Brain microvascular endothelial cell (primary cell): ENCODE data around the gene PAM16.

Source experiments
- DNase-seq: peaks from one replicate; pipeline ENCODE4 v3.0.0-alpha.2; 2020
- H3K27ac ChIP-seq: fragments of 250-450 bp; sonication (Bioruptor Pico); 2 replicates; pipeline ENCODE4 v1.5.1; 2020; ENCODE audit warnings: mild to moderate bottlenecking, moderate library complexity
- H3K27me3 ChIP-seq: fragments of 250-450 bp; sonication (Bioruptor Pico); replicated peaks from 2 replicates; pipeline ENCODE4 v1.5.1; 2020; ENCODE audit warnings: mild to moderate bottlenecking
- H3K36me3 ChIP-seq: fragments of 250-450 bp; sonication (Bioruptor Pico); replicated peaks from 2 replicates; pipeline ENCODE4 v1.5.1; 2020; ENCODE audit warnings: mild to moderate bottlenecking
- H3K4me3 ChIP-seq: 2 replicates; pipeline ENCODE4 v1.5.1; 2011; ENCODE audit warnings: low read depth, mild to moderate bottlenecking, control low read depth, low read length, moderate library complexity
- in situ Hi-C: cut with HindIII; loops from 2 replicates; pipeline ENCODE4 v1.10.0; 2017; ENCODE audit warnings: low sequenced_read_pairs, low pct_ligation_motif_present
- TF ChIP-seq, protein P1 (sequence below): IDR thresholded peaks from 2 replicates; pipeline ENCODE4 v1.5.1; 2011; ENCODE audit warnings: low read depth, mild to moderate bottlenecking, moderate library complexity, low read length, control low read depth, inconsistent platforms; ENCODE audit errors: missing control alignments

PAM16 gene

DNA sequence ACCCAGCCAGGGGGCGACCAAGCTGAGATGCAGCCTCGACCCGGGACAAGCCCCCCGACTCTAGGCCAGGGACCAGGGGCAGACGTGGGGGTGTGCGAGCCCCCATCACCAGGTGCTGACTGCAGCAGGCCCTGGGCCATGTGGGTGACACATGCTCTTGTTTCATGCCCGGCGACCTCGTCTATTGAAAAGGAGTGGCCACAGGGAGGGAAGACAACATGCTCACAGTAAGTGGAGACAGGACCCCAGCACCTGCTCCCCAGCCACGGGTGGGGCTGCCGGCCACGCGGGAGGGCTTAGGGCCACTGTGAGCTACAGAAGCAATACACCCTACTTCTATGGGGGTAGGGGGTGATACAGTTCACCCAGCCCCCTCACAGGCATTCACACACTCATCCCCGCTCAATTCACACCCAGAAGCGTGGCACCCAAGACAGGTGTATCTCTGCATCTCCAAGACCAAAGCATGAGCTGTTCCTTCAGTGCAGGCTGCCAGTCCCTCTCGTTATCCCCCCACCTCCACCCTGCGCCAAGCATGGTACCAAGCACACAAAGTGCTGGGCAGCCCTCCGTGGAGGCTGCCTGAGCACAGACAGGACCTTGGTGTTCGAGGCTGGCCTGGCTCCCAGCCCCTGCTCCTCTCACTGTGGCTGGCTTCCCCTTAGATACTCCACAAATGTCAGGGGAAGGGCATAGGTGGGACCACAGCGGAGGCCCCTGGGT, 34.1 kb upstream of the PAM16 start:
- no peak overlapping the region for H3K27ac ChIP-seq
- in situ Hi-C loops, result no loop called here
- TF ChIP-seq, protein P1, sequence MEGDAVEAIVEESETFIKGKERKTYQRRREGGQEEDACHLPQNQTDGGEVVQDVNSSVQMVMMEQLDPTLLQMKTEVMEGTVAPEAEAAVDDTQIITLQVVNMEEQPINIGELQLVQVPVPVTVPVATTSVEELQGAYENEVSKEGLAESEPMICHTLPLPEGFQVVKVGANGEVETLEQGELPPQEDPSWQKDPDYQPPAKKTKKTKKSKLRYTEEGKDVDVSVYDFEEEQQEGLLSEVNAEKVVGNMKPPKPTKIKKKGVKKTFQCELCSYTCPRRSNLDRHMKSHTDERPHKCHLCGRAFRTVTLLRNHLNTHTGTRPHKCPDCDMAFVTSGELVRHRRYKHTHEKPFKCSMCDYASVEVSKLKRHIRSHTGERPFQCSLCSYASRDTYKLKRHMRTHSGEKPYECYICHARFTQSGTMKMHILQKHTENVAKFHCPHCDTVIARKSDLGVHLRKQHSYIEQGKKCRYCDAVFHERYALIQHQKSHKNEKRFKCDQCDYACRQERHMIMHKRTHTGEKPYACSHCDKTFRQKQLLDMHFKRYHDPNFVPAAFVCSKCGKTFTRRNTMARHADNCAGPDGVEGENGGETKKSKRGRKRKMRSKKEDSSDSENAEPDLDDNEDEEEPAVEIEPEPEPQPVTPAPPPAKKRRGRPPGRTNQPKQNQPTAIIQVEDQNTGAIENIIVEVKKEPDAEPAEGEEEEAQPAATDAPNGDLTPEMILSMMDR, result no peak
- DNase-seq, result no peak
- peaks cover 21% of the 10 kb centered on the region for H3K36me3 ChIP-seq
- no peak overlapping the region for H3K4me3 ChIP-seq
- no peaks in the 10 kb centered on the region for H3K27me3 ChIP-seq

DNA sequence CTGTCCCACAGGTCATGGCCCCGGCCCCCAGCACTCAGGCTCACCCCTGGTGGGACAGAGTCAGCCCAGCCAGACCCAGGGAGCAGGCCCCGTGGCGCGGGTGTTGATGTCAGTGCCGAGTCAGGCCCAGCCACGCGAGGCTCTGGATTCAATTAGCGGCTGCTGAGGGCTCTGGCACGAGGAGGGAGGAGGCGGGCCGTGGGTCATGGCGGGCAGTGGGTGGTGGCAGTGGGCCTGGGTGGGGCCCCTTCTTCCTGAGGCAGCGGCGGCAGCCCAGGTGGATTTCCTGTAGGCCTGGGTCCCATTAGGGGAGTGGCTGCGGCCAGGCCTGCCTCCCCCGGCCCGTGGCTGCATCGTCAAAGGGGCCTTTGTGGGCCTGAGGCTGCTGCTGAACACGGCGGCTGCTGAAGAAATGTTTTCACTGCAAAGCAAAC, 33.4 kb upstream of the PAM16 start:
- TF ChIP-seq, protein P1, result no peak
- H3K27me3 ChIP-seq, result no peaks in the 10 kb centered on the region
- DNase-seq, result no peak
- H3K4me3 ChIP-seq, result no peak overlapping the region
- H3K27ac ChIP-seq, result no peak overlapping the region
- in situ Hi-C loops, result no loop called here
- peaks cover 21% of the 10 kb centered on the region for H3K36me3 ChIP-seq

DNA sequence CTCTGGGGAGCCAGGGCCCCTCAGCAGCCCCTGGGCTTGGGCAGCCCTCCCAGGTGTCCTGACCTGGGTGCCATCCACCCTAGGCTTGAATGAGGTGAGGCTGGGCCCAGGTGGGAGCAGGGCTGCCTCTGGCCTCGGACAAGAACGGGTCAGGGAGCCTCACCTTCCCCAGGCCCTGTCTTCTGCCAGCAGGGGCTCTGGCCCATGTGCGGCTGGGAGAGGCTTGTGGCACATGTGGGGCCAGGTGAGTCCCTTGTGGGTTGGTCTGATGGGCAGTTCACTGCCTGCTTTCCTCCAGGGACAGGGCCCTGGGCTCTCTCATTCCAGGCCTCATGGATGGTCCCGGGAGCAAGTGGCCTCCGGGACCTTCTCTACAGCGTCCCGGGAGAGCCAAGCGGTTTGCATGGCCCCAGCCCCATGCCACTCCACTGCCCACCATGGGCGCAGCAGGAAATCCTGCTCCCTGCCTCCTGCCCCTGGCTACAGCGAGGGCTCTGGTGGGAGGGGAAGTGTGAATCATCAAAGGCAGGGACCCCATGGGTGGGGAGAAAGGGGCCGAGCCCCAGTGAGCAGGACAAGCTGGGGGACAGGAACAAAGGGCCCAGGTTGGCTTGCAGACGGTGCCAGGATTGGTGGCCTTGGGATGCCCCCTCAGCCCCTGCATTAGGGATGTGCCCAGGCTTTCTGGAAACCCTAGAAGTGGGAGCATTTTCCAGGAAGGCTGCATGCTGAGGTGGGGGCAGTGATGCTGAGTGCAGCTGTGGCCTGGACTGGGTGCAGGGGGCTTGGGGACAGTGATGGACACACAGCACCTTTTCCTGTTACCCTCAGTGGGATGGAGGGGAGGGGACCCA, 32.7 kb upstream of the PAM16 start:
- in situ Hi-C loops, result no loop called here
- DNase-seq, result no peak
- Histone ChIP-seq H3K27me3 (no peaks in the 10 kb centered on the region), H3K27ac (no peak overlapping the region), H3K4me3 (no peak overlapping the region), H3K36me3 (peaks cover 21% of the 10 kb centered on the region)
- TF ChIP-seq, protein P1, result no peak

DNA sequence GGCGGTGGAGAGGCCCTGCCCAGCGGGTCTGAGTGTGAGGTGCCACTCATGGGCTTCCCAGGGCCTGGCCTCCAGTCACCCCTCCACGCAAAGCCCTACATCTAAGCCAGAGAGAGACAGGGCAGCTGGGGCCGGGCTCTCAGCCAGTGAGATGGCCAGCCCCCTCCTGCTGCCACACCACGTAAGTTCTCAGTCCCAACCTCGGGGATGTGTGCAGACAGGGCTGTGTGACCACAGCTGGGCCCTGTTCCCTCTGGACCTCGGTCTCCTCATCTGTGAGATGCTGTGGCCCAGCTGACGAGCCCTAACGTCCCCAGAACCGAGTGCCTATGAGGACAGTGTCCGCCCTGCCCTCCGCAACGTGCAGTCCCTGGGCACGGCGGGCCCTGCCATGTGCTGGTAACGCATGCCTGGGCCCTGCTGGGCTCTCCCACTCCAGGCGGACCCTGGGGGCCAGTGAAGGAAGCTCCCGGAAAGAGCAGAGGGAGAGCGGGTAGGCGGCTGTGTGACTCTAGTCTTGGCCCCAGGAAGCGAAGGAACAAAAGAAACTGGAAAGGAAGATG, 31.8 kb upstream of the PAM16 start:
- Histone ChIP-seq H3K27ac (no peak overlapping the region), H3K36me3 (peaks cover 25% of the 10 kb centered on the region), H3K27me3 (no peaks in the 10 kb centered on the region), H3K4me3 (no peak overlapping the region)
- TF ChIP-seq, protein P1, result no peak
- in situ Hi-C loops, result no loop called here
- DNase-seq, result no peak

DNA sequence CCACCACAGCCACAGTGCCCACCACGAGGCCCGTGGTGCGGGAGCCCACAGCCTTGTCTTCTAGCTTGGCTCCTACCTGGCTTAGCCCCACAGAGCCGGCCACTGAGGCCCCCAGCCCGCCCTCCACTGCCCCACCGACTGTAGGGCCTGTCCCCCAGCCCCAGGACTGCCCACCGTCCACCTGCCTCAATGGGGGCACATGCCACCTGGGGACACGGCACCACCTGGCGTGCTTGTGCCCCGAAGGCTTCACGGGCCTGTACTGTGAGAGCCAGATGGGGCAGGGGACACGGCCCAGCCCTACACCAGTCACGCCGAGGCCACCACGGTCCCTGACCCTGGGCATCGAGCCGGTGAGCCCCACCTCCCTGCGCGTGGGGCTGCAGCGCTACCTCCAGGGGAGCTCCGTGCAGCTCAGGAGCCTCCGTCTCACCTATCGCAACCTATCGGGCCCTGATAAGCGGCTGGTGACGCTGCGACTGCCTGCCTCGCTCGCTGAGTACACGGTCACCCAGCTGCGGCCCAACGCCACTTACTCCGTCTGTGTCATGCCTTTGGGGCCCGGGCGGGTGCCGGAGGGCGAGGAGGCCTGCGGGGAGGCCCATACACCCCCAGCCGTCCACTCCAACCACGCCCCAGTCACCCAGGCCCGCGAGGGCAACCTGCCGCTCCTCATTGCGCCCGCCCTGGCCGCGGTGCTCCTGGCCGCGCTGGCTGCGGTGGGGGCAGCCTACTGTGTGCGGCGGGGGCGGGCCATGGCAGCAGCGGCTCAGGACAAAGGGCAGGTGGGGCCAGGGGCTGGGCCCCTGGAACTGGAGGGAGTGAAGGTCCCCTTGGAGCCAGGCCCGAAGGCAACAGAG, 31.0 kb upstream of the PAM16 start:
- H3K27ac ChIP-seq, result no peak overlapping the region
- H3K36me3 ChIP-seq, result peaks cover 25% of the 10 kb centered on the region
- TF ChIP-seq, protein P1, result no peak
- in situ Hi-C loops, result no loop called here
- H3K4me3 ChIP-seq, result no peak overlapping the region
- no peak for DNase-seq
- H3K27me3 ChIP-seq, result no peaks in the 10 kb centered on the region
